Head of caudate nucleus (tissue), 42 donors: ENCODE measurements around the gene ARHGEF37.
"Not testable (repeated sequence)": the region's sequence is repeated elsewhere in the genome, so short reads cannot be mapped to it uniquely, and the experiment has no call there.

ENCODE experiments used
- DNase-seq, 42 donors: peaks; one replicate each; pipeline versions ENCODE4 v3.0.0 to v3.0.0-alpha.2; 2020 to 2021; ENCODE audit warnings: mixed read lengths in 7 of 42
- intact Hi-C: fragments of 100-400 bp; cut with DNase I; formaldehyde crosslinking; loops from one replicate; pipeline ENCODE4 v1.15.0; 2022

Gene ARHGEF37

DNA sequence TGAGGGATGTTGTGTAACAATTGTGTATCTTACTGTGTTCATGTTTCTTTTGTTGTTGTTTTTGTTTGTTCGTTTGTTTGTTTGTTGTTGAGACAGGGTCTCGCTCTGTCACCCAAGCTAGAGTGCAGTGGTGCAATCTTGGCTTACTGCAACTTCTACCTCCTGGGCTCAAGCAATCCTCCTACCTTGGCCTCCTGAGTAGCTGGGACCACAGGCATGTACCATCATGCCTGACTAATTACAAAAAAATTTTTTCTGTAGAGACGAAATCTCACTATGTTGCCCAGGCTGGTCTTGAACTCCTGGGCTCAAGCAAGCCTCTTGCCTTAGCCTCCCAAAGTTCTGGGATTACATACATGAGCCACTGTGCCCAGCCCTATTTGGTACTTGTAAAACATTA lies 13.8 kb downstream of the ARHGEF37 start:
- DNase-seq, result not testable (repeated sequence)

DNA sequence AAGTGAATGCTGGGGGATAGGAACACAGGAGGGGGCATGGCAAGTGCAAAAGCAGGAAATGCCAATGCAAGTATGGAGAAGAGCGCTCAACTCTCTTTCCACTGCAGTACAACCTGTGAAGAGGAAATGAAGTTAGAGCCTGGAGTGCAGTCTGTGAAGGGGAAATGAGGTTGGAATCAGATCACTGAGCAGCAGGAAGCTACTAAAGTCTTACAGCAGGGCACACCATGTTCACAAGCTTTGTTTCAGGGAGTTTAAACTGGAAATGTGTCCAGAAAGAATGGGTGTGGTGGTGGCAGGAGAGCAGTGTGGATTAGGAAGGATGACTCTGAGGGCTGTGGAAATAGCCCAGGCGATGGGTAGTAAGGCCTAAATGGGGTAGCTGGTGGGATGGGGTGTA lies 15.4 kb downstream of the ARHGEF37 start:
- intact Hi-C loops, result no loop called here
- DNase-seq, result no peak

More for the DNA sequence above, 13.8 kb downstream of the ARHGEF37 start:
- intact Hi-C loops, result not testable (repeated sequence)

DNA sequence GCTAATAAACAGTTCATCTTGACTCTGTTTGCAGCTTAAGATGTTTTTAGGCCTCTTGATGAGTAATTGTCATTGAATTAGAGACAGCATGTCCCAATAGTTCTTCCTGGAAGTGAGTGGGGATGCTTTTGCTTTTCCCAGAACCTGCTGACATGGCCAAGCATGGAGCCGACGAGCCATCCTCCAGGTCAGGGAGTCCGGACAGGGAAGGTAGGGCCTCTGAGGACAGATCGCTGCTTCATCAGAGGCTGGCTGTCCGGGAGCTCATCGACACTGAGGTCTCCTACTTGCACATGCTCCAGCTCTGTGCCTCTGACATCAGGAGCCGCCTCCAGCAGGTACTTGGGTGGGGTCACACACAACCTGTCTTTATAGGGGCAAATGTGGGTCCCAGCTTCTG lies 16.3 kb downstream of the ARHGEF37 start:
- DNase-seq, result no peak
- intact Hi-C loops, result no loop called here

DNA sequence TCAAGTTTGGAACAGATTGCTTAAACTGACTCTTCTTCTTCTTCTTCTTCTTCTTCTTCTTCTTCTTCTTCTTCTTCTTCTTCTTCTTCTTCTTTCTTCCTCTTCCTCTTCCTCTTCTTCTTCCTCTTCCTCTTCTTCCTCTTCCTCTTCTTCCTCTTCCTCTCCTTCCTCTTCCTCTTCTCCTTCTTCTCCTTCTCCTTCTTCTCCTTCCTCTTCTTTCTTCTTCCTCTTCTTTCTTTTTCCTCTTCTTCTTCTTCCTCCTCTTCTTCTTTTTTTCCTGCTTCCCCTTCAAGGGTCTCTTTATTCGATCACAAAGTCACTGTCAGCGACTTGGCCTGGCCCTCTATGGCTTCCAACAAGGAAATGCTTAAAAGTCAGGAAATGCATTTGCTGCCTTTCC lies 16.9 kb downstream of the ARHGEF37 start:
- DNase-seq, intact Hi-C loops: not testable (repeated sequence)

DNA sequence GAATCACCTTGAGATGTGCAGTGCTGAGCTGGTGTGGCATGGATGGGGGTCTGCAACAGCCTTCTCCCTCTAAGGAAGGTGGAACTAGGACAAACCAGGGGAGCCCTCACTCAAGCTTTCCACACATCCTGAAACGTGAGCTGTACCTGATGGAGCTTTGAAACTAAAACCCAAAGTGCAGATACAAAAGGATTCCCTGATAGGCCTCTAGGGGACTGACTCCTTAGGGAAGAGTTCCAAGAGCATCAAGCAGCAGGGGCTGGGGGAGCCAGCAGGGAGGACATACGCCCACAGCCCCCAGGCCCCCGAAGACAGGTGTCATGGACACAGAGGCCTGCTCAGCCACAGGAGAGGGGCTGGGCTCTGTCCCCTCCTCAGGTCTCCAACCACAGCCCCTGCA lies 17.7 kb downstream of the ARHGEF37 start:
- intact Hi-C loops, result no loop called here
- no peak for DNase-seq

DNA sequence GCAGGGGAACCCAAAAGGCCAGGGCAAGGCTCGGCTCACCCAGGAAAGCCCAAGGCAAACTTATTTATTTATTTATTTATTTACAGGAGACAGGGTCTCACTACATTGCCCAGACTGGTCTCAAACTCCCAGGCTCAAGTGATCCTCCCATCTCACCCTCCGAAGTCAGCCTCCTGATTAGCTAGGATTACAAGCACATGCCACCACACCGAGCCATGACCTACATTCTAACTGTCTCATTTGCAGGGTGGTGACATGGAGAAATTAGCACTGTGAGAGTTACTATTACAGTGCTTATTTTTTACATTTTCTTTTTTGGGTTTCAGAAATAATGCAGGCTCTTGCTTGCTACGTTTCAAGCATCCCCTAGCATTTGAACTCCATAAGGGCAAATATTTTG lies 18.1 kb downstream of the ARHGEF37 start:
- intact Hi-C loops, result no loop called here
- DNase-seq, result peak in 3 of 42 donors; percentile 9 to 27 (median 21)

DNA sequence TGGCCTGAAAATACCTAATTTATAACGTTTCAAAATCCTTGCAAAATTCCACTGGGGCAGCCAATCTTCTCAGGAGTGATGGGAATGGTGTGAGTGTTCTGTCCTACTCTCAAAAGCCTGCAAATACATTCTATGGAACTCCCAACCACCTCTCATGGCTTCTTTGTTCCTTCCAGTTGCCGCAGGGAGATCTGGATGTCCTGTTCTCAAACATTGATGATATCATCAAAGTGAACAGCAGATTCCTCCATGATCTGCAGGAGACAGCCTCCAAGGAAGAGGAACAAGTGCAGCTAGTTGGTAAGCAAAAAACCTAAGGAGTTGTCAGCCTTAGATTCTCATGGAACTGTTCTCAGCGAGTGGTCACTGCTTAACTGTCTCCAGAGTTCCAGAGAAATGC lies 19.6 kb downstream of the ARHGEF37 start:
- intact Hi-C loops, result no loop called here
- no peak for DNase-seq

DNA sequence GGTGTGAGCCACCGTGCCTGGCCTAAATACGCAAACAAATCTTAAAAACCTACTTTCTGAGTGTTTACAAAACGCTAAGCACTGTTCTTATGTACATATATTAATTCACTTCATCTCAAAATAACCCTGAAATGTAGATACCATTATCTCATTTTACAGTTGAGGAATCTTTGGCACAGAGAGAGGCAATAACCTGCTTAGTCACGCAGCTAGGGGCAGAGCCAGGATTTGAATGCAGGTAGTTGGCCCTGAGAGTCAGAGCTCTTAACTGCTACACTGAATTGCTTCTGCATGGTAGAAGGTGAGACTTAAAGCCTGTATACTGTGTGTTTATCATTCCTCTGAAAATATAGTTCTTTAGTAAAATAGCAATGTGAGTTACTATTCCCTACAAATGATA lies 21.9 kb downstream of the ARHGEF37 start:
- no peak for DNase-seq
- intact Hi-C loops, result no loop called here

DNA sequence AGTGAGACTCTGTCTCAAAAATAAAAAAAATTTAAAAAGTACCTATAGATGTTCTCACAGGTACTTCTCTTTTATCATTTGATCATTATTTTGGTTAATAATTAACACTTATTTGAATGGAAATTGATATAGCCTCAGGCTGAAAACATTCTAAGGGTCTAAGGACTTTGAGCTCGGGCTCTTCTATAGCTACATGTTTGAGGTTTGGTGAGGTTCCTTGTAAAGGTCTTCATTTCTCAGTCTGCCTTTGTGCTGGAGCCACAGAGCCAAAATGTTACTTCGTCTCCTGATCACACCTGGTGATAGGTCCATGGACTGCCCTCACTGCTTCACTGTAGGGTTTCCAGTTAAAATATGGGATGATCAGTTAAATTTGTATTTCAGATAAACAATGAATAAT lies 22.6 kb downstream of the ARHGEF37 start:
- no peak for DNase-seq
- intact Hi-C loops, result no loop called here

DNA sequence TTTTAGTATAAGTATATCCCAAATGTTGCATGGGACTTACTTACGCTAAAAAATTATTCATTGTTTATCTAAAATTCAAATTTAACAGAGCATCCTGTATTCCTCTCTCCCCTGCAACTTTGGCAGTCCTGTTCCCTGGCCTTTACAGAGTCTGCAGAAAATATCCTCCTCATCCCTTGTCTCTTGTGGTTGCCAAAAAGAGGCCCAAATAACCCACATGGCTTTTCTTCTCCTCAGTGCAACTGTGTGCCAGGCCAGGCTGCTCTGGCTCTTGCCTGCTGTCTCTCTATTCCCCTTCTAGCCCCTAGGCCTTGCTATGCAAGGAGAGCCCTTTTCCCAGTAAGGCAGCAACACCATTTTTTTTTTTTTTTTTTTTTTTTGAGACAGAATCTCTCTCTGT lies 23.0 kb downstream of the ARHGEF37 start:
- no peak for DNase-seq
- intact Hi-C loops, result no loop called here

DNA sequence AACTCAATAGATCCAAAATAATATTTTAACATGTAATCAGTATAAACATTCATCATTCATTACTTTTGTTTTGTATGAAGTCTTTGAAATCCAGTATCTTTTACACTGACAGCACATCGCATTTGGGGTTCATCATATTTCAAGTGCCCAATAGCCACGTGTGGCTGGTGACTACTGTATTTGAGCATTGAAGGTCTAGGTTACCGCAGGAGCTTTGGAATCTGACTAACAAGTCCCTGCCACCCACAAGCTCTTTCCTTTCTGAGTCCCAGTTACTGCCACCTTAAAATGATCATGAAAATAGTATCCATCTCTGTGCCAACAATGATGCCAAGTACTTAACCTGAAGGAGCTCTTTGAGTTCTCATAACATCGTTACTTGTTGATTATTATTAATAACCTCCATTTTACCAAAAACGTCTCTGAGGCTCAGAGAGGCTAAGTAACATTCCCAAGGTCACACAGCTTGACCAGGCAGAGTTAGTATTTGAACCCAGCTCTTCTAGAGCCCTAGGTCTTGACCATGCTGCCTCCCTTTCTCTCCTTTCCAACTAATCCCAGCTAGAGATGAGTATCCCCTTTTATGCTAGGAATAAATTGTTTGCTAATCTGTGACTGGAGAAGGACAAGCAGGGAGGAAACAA lies 24.2 kb downstream of the ARHGEF37 start:
- intact Hi-C loops, result no loop called here
- DNase-seq, result no peak

DNA sequence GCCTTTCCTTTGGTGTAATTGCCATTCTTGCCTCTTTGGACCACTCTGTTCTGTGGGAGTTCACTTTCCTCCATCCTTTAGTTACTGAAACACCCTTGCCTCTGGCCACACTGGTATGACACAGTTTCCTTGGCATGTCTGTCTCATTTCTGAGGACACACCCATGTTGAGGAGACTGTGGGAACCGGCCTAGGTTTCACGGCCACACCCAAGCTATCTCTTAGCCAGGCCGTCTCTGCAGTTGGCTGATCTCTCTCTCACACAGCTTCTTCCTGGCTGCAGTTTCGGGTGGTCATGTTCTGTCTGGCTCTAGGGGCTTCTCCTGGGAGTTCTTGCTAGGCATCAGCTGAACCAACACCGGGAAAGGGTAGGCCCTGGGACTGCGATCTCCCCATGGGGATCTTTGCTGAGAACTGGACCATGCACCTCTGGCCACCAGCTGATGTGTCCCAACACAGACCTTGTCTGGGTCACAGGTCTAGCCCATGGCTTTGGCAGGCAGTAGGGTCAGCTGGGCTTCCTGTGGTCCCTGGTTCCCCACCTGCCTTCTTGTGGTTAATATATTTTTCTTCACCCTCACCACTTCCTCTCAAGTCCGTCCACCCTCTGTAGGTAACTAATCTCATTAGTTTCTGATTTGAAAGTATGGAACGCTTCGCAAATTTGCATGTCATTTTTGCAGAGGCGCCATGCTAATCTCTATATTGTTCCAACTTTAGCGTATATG lies 24.9 kb downstream of the ARHGEF37 start:
- intact Hi-C loops, result no loop called here

DNA sequence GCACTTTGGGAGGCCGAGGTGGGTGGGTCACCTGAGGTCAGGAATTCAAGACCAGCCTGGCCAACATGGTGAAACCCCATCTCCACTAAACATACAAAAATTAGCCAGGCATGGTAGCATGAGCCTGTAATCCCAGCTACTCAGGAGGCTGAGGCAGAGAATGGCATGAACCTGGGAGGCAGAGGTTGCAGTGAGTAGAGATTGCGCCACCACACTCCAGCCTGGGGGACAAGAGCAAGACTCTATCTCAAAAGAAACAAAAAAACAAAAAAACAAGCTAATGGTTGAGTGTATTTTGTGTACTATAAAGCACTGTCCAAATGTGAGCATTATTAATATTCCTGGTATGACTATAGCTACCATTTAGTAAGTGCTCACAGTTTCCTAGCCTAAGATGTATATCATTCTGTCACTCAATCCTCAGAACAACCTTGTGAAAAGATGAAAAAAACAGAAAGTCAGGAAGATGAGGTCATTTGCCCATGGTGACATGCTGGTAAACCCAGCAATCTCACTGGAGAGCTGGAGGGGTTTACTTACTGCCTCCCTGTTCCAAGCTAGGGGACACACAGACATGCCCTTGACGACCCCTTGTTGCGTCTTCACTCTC lies 27.7 kb downstream of the ARHGEF37 start:
- no peak for DNase-seq
- intact Hi-C loops, result no loop called here

More for the DNA sequence above, 24.9 kb downstream of the ARHGEF37 start:
- no peak for DNase-seq

DNA sequence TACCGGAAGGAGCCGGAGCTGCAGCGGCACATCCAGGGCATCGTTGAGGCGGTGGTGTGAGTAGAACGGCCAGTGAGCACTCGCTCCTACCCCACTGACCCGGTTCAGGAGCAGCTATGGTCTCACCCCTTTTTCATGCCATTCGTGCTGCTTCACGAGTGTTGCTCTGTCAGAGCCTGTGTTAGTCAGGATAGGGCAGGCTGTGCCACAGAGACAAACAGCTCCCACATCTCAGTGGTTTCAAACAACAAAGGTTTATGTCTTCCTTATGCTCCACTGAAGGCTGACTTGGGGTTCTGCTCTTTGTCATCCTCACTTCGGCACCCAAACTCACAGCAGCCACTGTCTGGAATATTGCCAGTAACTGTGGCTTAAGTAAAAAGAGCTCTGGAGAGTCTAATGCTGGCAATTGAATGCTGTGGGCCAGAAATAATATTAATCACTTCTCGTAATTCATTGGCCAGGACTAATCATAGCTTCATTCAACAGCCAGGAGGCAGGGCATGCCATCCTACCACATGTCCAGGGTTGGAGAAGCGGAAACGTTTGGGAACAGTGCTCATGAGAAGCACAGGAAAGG lies 28.4 kb downstream of the ARHGEF37 start:
- intact Hi-C loops, result no loop called here
- no peak for DNase-seq

DNA sequence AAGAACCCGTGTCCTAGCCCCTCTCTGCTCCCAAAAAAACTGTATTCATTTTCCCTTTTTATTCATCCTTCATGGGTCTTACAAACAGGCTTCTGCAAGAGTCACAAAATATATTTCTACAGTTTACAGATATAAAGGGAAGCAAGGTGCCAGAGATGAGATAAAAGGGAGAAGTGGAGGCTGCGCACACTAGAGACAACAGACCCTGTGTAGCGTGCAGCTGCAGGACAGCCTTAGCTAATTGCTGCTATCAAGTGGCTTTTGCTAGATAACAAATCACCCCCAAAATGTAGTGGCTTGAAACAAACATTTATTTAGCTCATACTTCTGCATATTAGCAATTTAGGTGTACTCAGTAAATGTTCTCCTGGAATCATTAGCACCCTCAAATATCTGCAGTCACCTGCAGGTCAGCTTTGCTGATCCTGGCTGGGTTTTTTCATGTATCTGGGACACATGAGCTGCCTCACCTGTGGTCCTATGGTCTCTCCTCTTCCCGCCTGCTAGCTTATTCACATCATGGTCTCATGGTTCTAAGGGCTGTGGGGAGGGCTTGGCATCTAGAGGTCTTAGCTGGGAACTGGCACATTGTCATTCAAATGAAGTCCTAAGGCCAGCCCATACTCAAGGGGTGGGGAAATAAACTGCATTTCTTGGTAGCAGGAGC lies 29.4 kb downstream of the ARHGEF37 start:
- intact Hi-C loops, result no loop called here
- DNase-seq, result no peak

DNA sequence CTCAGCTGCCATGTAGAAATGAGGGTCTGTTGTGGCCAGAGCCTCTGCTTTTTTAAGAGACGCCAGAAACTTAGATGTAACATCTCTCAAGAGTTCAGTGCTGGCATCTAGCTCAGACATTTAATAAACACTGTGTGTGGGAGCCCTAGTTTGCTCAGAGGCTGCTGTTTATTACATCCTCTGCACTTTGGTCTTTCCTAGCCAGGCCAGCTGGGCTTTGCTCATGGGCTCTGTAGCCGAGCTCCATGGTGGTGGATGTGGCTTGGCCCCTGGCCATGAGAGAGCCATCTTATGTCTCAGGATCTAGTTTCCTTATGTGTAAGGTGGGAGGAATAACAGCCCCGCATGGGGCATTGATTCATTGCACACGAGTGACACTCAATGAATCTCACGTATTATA lies 30.0 kb downstream of the ARHGEF37 start:
- intact Hi-C loops, result no loop called here
- DNase-seq, result peak in 6 of 42 donors; percentile 11 to 57 (median 28)

DNA sequence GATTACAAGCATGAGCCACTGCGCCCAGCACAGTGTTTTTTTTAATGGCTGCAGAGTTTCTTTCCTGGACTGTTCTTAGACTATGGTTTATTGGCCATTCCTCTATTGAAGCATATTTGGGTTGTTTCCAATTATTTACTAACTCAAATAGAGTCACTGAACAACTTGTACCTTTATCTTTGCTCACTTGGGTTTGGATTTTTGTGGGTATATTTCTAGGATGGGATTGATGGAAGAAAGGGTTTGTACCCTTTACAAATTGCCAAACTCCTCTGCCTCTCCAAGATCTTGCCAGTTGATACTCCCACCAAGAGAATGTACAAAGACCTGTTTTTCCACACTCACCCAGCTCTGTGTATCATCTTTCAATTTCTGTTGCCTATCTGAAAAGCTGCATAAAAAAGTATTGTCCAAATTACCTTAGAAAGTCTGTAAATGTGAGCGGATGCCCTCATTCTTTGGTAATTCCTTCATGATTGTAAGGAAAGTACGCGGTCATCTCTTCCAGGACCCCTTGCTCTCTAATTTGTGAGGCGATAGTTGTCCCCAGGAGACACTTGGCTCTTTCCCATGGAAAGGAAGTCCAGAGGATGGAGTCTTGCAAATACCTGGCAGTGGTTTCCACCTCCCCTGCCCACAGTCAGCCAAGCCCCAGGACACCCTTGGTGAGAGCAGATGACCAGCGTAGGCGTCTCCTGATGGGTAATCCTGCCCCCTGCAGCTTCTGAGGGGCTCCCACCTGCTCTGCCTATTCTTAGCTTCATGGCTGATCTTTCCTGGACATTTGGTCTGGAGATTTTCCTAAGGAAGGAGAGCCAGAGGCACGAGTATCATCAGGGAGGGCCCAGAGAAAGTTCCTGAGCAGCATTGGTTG lies 33.0 kb downstream of the ARHGEF37 start:
- intact Hi-C loops, result no loop called here
- DNase-seq, result no peak

DNA sequence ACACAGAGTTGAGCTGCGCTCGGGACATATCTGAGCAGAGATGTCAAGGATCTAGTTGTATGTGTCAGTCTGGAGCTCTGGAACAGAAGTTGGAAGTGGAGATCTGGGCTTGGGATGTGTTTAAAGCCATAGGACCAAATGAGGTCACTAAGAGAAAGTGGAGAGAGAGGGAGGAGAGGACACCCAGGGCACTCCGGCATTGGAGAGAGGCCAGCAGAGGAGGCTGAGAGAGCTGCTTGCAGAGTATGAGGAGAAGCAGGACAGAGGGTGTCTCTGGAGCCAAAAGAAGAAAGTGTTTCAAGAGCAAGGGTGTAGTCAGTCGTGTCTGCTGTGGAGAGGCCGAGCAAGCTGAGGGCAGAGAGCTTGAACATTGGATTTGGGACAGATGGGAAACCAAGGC lies 34.7 kb downstream of the ARHGEF37 start:
- intact Hi-C loops, result no loop called here

More for the DNA sequence above, 34.7 kb downstream of the ARHGEF37 start:
- no peak for DNase-seq
